Activated CD8-positive, alpha-beta memory T cell treated with anti-CD3 and anti-CD28 coated beads for 48 hours (primary cell): ENCODE data around the gene SPATA21.

Source experiments
- DNase-seq, 3 experiments: peaks; one replicate each; pipeline ENCODE4 v3.0.0-alpha.2; 2020; ENCODE audit warnings: low read depth in 2 of 3, low spot score in 2 of 3

SPATA21 gene

GRCh38 chr1:16421201-16421600 lies 16.0 kb downstream of the SPATA21 start:
- no peak for DNase-seq

- DNase-seq: peak in 2 of 3 experiments; percentile 26 to 50
Measured at GRCh38 chr1:16420424-16421118, 16.7 kb downstream of the SPATA21 start.

GRCh38 chr1:16418823-16419425 lies 18.3 kb downstream of the SPATA21 start:
- no peak for DNase-seq

GRCh38 chr1:16413191-16413590 lies 24.0 kb downstream of the SPATA21 start:
- DNase-seq: no peak

- DNase-seq: no peak
Measured at GRCh38 chr1:16410803-16411202, 26.4 kb downstream of the SPATA21 start.

- no peak for DNase-seq
Measured at GRCh38 chr1:16409536-16410152, 27.6 kb downstream of the SPATA21 start.

- no peak for DNase-seq
Measured at GRCh38 chr1:16406868-16407267, 30.4 kb downstream of the SPATA21 start.

- no peak for DNase-seq
Measured at GRCh38 chr1:16405441-16405840, 31.8 kb downstream of the SPATA21 start.

GRCh38 chr1:16402742-16403141 lies 34.5 kb downstream of the SPATA21 start:
- DNase-seq: no peak

GRCh38 chr1:16398371-16398953 lies 38.8 kb downstream of the SPATA21 start:
- DNase-seq: no peak

GRCh38 chr1:16397120-16397519 lies 40.1 kb downstream of the SPATA21 start:
- no peak for DNase-seq

GRCh38 chr1:16396591-16396990 lies 40.6 kb downstream of the SPATA21 start:
- DNase-seq: no peak

- no peak for DNase-seq
Measured at GRCh38 chr1:16394977-16395376, 42.2 kb downstream of the SPATA21 start.

- DNase-seq: no peak
Measured at GRCh38 chr1:16393570-16394521, 43.4 kb downstream of the SPATA21 start.

- no peak for DNase-seq
Measured at GRCh38 chr1:16392740-16393569, 44.3 kb downstream of the SPATA21 start.

- no peak for DNase-seq
Measured at GRCh38 chr1:16391411-16391810, 45.8 kb downstream of the SPATA21 start.

GRCh38 chr1:16387201-16388188 lies 49.7 kb downstream of the SPATA21 start:
- no peak for DNase-seq

GRCh38 chr1:16386454-16387113 lies 50.6 kb downstream of the SPATA21 start:
- DNase-seq: no peak
